Panc1 (cell line): ENCODE data around the gene CCDC47. TPM values are rescaled to one million over a fixed set of nuclear protein-coding genes. Genes with fewer than 3 reads are reported as not detected.

Experiments used
- ATAC-seq: fragments of 200-7000 bp; cut with Tn5 transposase; 2 replicates; pipeline ENCODE4 v1.9.1; 2020; ENCODE audit warnings: mild to moderate bottlenecking, moderate library complexity
- BruUV-seq: library from RNA; stranded (reverse); fragments of 400-500 nt; replicated peaks from 2 replicates; lab custom pipeline; 2021; lab: Mats Ljungman, UMichigan
- CTCF ChIA-PET: fragments of 300-600 bp; sonication (Branson Sonifier 250); formaldehyde crosslinking; loops from one replicate; lab custom pipeline; 2022; ENCODE audit warnings: antibody characterized with exemption; lab: Charles Lee
- POLR2A ChIA-PET: fragments of 300-600 bp; sonication (Branson Sonifier 250); formaldehyde crosslinking; loops from one replicate; lab custom pipeline; 2022; ENCODE audit warnings: antibody characterized with exemption; lab: Charles Lee
- DNase-seq: peaks from one replicate; pipeline ENCODE4 v3.0.0-alpha.2; 2010; ENCODE audit warnings: low read depth, low spot score
- H3K27ac ChIP-seq: 2 replicates; pipeline ENCODE4 v1.5.1; 2011; ENCODE audit warnings: mild to moderate bottlenecking, low read length, inconsistent platforms
- H3K27me3 ChIP-seq: fragments of 200-500 bp; sonication (Bioruptor generic); 2 replicates; pipeline ENCODE4 v1.6.0; 2014; ENCODE audit warnings: low read length, inconsistent platforms; ENCODE audit not compliant: control insufficient read depth, insufficient read depth
- H3K36me3 ChIP-seq: fragments of 200-500 bp; sonication (Bioruptor generic); 2 replicates; pipeline ENCODE4 v1.5.1; 2014; ENCODE audit warnings: inconsistent platforms, mild to moderate bottlenecking, low read length, moderate library complexity; ENCODE audit not compliant: control insufficient read depth, insufficient read depth
- H3K4me1 ChIP-seq: 2 replicates; pipeline ENCODE4 v1.5.1; 2011; ENCODE audit warnings: inconsistent platforms, mild to moderate bottlenecking, low read length, moderate library complexity; ENCODE audit not compliant: control insufficient read depth, insufficient read depth
- H3K4me3 ChIP-seq, 2 experiments: 2 replicates each; pipeline ENCODE4 v1.5.1; 2011 to 2012; ENCODE audit warnings: low read depth in 2 of 2, low read length in 2 of 2, mild to moderate bottlenecking in 2 of 2, inconsistent platforms in 1 of 2, moderate library complexity in 1 of 2
- H3K9me3 ChIP-seq: fragments of 200-500 bp; sonication (Bioruptor generic); 2 replicates; pipeline ENCODE4 v1.5.1; 2014; ENCODE audit warnings: low read depth, mild to moderate bottlenecking, inconsistent platforms, low read length, moderate library complexity; ENCODE audit not compliant: control insufficient read depth, insufficient read depth
- POLR2AphosphoS5 ChIP-seq: IDR thresholded peaks from 2 replicates; pipeline ENCODE4 v1.6.1; 2012; ENCODE audit warnings: mild to moderate bottlenecking, low read depth, low read length, moderate library complexity
- SIN3A ChIP-seq: IDR thresholded peaks from 2 replicates; pipeline ENCODE4 v1.6.1; 2012; ENCODE audit warnings: low read depth, mild to moderate bottlenecking, low read length, moderate library complexity, borderline replicate concordance; ENCODE audit not compliant: insufficient read depth
- TCF7L2 ChIP-seq: IDR thresholded peaks from 2 replicates; pipeline ENCODE4 v1.6.1; 2011; ENCODE audit warnings: mild to moderate bottlenecking, low read depth, low read length, inconsistent platforms
- in situ Hi-C: cut with HindIII; loops from 2 replicates; pipeline ENCODE4 v1.10.0; 2016; ENCODE audit warnings: low sequenced_read_pairs, low pct_unique_long_range_greater_than_20kb
- intact Hi-C: fragments of 100-400 bp; cut with micrococcal nuclease; formaldehyde crosslinking; loops from one replicate; pipeline ENCODE4 v1.10.0; 2022; ENCODE audit not compliant: unreplicated experiment
- total RNA-seq: library from RNA; stranded (reverse); gene quantifications from one replicate; pipeline ENCODE4 v1.2.1, GENCODE V29; 2021; ENCODE audit not compliant: unreplicated experiment
- TF ChIP-seq, protein P1 (sequence below): fragments of 450-650 bp; IDR thresholded peaks from 2 replicates; pipeline ENCODE4 v1.5.1; 2017; ENCODE audit warnings: mild to moderate bottlenecking
- TF ChIP-seq, protein P2 (sequence below), 2 experiments: IDR thresholded peaks; 2 replicates each; pipeline ENCODE4 v1.6.1; 2011 to 2012; ENCODE audit warnings: low read depth in 2 of 2, control low read depth in 1 of 2, low read length in 1 of 2, mild to moderate bottlenecking in 1 of 2, moderate library complexity in 1 of 2; ENCODE audit not compliant: insufficient read depth in 1 of 2

CCDC47 gene
- total RNA-seq, 1 experiment from 2014 or later = 64.8 TPM

DNA sequence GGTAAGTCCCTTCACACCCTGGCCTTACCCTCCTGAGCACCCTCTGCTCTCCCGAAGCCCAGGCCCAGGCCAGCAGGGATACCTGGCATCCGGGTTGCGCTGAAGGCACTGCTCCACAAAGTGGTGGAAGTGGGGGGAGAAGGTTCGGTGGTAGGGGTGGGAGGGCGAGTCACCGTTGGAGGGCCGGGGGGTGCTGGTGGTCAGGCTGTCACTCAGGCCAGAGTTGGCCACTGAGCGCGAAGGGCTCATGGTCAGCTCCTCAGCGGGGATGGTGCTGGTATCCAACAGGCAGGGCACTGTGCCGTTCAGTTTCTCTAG, 69.2 kb downstream of the CCDC47 start:
- ChIA-PET POLR2A (no interaction called here), CTCF (no interaction called here)
- TF ChIP-seq, protein P1, sequence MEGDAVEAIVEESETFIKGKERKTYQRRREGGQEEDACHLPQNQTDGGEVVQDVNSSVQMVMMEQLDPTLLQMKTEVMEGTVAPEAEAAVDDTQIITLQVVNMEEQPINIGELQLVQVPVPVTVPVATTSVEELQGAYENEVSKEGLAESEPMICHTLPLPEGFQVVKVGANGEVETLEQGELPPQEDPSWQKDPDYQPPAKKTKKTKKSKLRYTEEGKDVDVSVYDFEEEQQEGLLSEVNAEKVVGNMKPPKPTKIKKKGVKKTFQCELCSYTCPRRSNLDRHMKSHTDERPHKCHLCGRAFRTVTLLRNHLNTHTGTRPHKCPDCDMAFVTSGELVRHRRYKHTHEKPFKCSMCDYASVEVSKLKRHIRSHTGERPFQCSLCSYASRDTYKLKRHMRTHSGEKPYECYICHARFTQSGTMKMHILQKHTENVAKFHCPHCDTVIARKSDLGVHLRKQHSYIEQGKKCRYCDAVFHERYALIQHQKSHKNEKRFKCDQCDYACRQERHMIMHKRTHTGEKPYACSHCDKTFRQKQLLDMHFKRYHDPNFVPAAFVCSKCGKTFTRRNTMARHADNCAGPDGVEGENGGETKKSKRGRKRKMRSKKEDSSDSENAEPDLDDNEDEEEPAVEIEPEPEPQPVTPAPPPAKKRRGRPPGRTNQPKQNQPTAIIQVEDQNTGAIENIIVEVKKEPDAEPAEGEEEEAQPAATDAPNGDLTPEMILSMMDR = no peak
- no peak for TF ChIP-seq POLR2AphosphoS5
- TF ChIP-seq, protein P2, sequence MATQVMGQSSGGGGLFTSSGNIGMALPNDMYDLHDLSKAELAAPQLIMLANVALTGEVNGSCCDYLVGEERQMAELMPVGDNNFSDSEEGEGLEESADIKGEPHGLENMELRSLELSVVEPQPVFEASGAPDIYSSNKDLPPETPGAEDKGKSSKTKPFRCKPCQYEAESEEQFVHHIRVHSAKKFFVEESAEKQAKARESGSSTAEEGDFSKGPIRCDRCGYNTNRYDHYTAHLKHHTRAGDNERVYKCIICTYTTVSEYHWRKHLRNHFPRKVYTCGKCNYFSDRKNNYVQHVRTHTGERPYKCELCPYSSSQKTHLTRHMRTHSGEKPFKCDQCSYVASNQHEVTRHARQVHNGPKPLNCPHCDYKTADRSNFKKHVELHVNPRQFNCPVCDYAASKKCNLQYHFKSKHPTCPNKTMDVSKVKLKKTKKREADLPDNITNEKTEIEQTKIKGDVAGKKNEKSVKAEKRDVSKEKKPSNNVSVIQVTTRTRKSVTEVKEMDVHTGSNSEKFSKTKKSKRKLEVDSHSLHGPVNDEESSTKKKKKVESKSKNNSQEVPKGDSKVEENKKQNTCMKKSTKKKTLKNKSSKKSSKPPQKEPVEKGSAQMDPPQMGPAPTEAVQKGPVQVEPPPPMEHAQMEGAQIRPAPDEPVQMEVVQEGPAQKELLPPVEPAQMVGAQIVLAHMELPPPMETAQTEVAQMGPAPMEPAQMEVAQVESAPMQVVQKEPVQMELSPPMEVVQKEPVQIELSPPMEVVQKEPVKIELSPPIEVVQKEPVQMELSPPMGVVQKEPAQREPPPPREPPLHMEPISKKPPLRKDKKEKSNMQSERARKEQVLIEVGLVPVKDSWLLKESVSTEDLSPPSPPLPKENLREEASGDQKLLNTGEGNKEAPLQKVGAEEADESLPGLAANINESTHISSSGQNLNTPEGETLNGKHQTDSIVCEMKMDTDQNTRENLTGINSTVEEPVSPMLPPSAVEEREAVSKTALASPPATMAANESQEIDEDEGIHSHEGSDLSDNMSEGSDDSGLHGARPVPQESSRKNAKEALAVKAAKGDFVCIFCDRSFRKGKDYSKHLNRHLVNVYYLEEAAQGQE (IDR thresholded peaks at IDR 0.05; ENCODE audit: insufficient read depth in 1 of 2, low read depth in 2 of 2, low read length in 1 of 2) = no peak
- TF ChIP-seq SIN3A = no peak
- TF ChIP-seq TCF7L2 = no peak
- no peaks in the 10 kb centered on the region for H3K36me3 ChIP-seq
- no peak overlapping the region for H3K27ac ChIP-seq
- BruUV-seq = no TSS peak
- no peaks in the 10 kb centered on the region; the same call in 1 of the 2 replicates for H3K4me1 ChIP-seq
- intact Hi-C loops (no loop called here), in situ Hi-C loops (no loop called here)
- H3K9me3 ChIP-seq = no peaks in the 10 kb centered on the region
- ATAC-seq = no peak
- H3K27me3 ChIP-seq = no peaks in the 10 kb centered on the region
- no peak overlapping the region for H3K4me3 ChIP-seq
- no peak for DNase-seq

DNA sequence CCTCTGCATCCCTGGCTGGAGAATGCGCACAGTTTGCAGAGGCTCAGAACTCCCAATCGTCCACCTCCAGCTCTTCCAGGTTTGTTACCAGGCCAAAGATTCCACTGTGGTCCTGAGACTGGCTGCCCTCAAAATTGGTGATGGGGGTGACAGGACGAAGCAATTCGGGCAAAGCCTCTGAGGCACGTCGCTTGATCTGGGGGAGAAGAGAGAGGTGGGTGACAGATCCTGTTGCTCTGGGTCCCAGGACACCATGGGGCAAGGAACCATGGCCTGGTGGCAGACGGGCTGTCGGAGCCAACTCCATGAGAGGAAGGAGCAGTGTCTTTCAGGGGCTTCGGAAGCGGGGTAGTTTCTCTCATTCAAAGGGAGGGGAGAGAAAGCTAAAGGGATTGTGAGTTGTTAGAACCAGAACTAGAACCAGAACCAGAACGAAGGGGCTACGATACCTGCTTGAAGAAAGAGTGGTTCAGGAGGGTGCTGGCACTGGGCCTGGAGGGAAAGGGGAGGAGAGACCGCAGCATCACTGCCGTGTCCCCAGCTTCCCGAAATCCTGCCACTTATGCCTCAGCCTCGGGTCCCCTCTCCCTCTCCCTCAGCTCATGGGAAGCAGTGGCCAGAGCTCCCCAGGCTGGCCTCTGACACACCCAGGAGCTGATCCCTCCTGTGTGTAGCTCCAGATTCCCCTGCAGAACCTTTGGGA, 69.7 kb downstream of the CCDC47 start:
- CTCF ChIA-PET = no interaction called here
- TF ChIP-seq SIN3A (no peak), TCF7L2 (no peak), POLR2AphosphoS5 (no peak)
- TF ChIP-seq, protein P1 = no peak
- TF ChIP-seq, protein P2 (IDR thresholded peaks at IDR 0.05; ENCODE audit: insufficient read depth in 1 of 2, low read depth in 2 of 2, low read length in 1 of 2) = no peak
- Histone ChIP-seq H3K4me1 (no peaks in the 10 kb centered on the region; the same call in 1 of the 2 replicates), H3K27me3 (no peaks in the 10 kb centered on the region), H3K27ac (no peak overlapping the region), H3K4me3 (no peak overlapping the region), H3K36me3 (no peaks in the 10 kb centered on the region), H3K9me3 (no peaks in the 10 kb centered on the region)
- intact Hi-C loops = no loop called here
- no TSS peak for BruUV-seq
- DNase-seq (no peak), ATAC-seq (no peak)
- in situ Hi-C loops = no loop called here
- POLR2A ChIA-PET = no interaction called here
